Activated CD8-positive, alpha-beta memory T cell treated with anti-CD3 and anti-CD28 coated beads for 36 hours (primary cell): ENCODE measurements around the gene WEE1. TPM values are rescaled to one million over a fixed set of nuclear protein-coding genes. Genes with fewer than 3 reads are reported as not detected.
"Not testable (repeated sequence)": the region's sequence is repeated elsewhere in the genome, so short reads cannot be mapped to it uniquely, and the experiment has no call there.

ENCODE experiments used
- CTCF ChIA-PET: fragments of 350-600 bp; sonication (Branson Sonifier 250); formaldehyde crosslinking; loops from one replicate; lab custom pipeline; 2021; ENCODE audit warnings: antibody characterized with exemption; lab: Charles Lee
- POLR2A ChIA-PET: fragments of 350-600 bp; sonication (Branson Sonifier 250); formaldehyde crosslinking; loops from one replicate; lab custom pipeline; 2021; ENCODE audit warnings: antibody characterized with exemption; lab: Charles Lee
- total RNA-seq, 2 experiments: library from RNA; stranded (reverse); gene quantifications; one replicate each; pipeline ENCODE4 v1.2.3, GENCODE V29; 2021

The WEE1 gene
- 10 to 100 TPM; 54.3 to 61.1 TPM for total RNA-seq

DNA sequence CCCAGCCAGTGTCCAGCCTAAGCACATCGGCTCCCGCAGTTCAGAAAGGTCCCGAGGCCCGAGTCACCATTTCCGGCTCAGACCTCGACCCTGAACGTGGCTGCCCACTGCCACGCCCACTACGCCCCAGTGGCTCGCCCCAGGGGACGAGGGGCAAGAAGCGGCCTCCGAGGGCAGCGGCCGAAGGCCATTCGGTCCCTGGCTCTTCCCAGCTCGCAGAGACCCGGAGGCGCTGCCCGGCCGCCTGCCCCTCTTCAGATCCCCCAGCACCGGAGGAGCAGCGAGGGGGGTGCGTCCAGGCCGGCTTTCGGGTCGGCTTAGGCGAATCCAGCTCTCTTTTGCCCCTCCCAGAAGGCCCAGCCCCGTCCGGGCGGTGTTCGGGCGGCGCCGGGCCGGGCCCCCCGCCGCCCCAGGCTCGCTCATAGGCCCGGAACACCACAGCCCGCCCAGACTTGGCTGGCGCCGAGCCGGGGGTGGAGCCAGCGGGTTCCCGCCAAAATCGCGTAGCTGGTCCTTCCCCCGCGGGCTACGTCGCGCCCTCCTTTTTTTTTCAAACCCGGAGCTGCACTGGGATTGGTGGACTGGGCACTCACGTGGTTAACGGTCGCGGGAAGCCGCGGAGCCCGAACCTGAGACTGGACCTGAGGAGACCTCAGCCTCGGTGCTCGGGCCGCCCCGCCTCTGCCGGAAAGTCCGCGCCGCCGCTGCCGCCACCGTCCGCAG lies at the start of gene WEE1:
TSS of gene WEE1 (plus strand) at position 619 of the 723 bp plus-strand sequence. CDS start 264 bp downstream, outside the sequence.
- CTCF ChIA-PET = interaction anchor here (0.6 to 2.0 kb wide), 5 partner anchors 28 to 734 kb away, joined by 3 to 11 read pairs (median 6); no protein-coding TSS in a partner anchor
- POLR2A ChIA-PET = interaction anchor here (0.6 to 1.9 kb wide), 7 partner anchors 28 to 610 kb away, joined by 3 to 12 read pairs (median 9); partner anchors contain the start of gene ZNF143

DNA sequence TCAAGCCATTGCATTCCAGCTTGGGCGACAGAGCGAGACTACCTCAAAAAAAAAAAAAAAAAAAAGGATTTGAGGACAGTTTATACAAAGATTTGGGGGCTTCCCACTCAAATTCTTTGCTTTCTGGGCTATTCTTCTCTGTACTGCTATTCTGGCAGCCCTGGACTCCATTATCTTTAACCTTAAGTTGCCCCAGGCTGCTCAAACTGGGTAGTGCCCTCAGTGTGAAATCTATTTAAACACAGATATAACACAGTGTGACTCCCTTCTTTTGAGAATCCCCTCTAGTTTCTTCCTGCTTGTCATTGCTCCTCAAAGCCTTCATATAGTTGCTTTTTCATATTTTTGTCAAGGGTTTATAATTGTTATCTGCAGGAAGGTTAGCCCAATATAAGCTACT lies 49.5 kb upstream of the WEE1 start:
- ChIA-PET CTCF (no interaction called here), POLR2A (interaction anchor here (0.6 kb wide), 1 partner anchor 63 kb away, joined by 3 read pairs; the partner anchor contains the start of gene ZNF143)

DNA sequence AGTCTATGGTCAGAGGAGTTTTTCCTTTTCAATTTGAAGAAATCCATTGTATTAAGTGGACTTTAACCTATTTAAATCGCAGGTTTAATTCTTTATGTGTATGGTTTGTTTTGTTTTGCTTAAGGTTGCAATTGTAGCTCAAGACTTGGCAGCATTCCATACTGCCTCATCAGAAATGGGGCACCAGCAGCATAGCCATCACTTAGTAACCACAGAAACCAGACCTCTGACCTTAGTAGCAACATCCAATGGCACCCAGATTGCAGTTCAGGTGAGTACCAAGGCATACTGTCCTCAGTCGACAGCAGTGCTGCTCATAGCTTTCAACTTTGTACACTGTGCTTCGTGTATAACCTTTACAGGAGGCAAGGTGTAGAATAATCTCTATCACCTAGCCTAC lies 48.4 kb upstream of the WEE1 start:
- ChIA-PET POLR2A (no interaction called here), CTCF (interaction anchor here (1.3 kb wide), 1 partner anchor 10 kb away, joined by 4 read pairs; no protein-coding TSS in a partner anchor)

DNA sequence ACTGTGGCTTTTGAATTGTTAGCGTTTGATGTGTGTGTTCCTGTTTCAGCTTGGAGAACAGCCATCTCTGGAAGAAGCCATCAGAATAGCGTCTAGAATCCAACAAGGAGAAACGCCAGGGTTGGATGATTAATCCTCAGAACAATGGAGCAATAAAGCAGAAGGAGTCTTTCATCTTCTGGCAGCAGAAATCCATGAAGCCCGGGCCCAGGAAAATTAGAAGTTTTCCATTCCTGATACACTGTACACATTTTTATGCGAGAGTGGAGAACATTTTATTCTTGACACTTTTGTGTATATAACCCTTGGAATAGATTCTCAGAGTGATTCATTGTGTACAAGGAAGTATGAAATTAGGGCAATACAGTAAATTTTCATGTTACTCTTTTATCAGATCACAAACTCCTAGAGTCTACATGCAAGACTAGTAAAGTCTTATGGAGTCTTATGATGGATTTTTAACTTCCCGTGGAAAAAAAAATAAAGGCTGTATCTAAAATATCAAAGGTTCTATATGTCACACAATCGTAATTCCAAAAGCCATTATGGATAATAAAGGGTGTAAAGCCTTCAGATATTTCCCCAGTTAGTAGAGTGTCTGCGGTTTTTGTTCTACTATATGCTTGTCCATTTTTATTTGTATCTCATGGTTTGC lies 45.9 kb upstream of the WEE1 start:
- CTCF ChIA-PET = no interaction called here
- POLR2A ChIA-PET = no interaction called here

DNA sequence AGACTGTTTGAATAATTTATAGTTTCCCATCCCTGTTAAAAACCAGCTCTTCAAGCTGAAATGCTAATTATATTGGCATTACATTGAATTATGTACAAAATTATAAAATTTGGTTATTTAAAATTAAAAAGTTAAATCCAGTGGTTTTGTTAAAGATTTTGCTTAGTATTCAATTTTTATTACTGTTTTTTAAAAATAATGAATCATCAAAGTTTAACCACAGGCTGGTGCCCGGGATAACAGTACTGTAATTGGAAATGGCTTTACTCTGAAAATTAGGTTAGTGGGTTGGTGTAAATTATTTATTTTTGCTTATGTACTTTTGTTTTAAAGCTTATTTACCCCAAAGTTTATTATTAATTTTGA lies 45.4 kb upstream of the WEE1 start:
- POLR2A ChIA-PET = no interaction called here
- CTCF ChIA-PET = no interaction called here

DNA sequence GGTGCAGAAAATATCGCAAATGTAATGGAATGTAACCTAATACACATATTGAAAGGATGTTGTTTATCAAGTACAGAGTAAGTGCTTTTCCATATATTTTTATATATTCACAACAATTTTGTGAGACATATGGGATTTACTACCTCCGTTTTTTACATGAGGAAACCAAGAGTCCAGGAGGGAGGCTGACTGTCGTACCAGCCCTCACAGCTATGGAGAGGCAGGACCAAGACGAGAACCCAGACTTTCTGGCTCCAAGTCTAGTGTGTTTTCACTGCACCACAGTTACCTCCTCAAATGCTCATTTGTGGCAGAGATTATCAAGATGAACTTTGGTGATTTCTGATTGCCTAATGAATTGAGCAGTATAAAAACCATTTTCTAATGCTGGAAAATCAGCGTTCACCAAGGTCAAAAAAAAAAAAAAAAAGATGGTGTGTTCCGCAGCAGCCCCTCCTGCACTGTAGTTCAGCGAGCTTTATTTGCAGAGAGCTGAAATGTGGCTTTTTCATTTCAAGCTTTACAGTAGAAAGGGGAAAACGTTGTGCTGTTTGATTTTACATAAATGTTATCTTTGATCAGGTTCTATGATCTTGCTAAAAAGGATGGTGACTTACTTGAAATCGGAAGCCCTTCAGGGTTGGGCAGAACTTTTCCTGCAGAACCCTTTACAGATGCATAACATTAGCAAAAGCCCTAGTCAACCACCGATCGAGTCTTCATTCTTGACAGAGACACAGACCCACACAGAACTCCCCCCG lies 44.7 kb upstream of the WEE1 start:
- POLR2A ChIA-PET = no interaction called here

DNA sequence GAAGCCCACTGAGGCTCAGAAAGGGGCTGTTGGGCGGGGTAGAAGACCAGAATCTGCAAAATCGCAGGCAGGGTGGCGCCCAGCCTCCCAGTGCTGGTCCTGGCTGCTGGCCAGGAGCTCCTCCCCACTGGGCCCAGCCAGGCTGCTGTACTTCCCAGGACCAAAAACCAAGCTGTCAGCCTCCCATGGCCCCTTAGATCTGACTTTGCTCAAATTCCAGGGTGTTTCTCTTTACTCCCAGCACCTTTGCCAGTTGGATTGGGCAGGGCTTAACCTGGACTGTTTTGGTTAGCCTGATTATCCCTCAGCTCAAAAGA lies 44.2 kb upstream of the WEE1 start:
- POLR2A ChIA-PET = no interaction called here
- CTCF ChIA-PET = interaction anchor here (0.6 to 1.1 kb wide), 2 partner anchors 9 to 84 kb away, joined by 3 read pairs; no protein-coding TSS in a partner anchor

More for the DNA sequence above, 44.7 kb upstream of the WEE1 start:
- CTCF ChIA-PET = interaction anchor here (0.6 kb wide), 1 partner anchor 85 kb away, joined by 3 read pairs; no protein-coding TSS in a partner anchor

DNA sequence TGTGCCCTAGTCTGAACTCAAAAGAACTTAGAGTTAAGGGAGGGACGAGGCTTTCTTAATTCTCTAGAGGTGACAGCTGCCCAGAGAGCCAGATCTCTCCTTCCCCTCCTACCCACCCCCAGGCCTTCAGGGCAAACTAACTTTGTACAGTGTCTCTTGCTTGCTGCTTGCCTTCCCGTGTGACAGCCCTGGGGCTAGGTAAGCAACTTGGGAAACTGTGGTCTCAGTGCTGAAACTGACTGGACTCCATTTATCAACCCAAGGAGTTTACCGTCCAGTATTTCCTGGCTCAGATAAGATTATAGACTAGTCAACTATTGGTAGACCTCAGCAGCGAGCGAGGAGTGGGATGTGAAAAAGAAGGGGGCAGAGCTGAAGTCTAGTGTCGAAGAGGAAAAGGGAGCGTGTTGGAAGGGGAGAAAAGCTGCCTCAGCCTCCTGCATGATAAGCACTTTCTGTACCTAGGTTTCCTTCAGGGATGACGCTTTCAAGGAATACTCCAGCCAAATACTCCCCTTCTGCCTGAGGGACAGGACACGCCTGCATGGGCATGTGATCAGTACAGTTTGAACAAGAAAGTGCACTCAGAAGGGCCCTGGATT lies 43.3 kb upstream of the WEE1 start:
- CTCF ChIA-PET = interaction anchor here (1.1 kb wide), 1 partner anchor 8 kb away, joined by 3 read pairs; no protein-coding TSS in a partner anchor
- POLR2A ChIA-PET = no interaction called here

DNA sequence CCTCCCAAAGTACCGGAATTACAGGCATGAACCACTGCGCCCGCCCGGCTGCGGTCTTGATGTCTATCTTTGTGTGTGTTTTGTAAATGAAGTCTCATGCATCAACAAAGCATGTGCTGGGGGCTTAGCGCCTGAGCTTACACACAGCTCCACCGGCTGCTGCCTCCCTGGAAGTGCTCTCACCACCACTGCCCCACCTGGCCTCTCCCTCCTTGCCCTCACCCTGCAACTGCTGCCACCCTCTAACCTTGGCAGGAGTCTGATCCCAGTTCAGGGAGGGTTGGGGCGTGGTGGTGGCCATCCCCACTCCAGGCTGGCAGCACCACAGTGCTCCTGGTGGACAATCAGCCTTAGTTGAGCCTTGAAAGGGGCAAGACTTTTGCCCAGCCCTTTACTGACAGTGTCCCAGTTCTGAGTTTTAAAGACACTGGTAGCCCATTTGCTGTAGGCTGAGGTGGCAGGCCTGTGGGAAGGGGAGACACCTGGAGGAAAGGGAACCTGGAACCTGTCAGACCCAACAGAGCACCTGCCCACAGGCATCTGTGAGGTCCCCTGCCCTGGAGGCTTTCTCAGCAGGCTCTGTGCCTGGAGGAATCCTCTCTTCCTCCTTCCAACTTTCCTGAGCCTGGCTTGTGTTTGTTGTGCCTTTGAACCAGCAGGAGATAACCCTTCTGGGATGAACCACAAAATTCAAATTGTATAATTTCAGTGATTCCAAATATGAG lies 42.4 kb upstream of the WEE1 start:
- ChIA-PET POLR2A (no interaction called here), CTCF (no interaction called here)

DNA sequence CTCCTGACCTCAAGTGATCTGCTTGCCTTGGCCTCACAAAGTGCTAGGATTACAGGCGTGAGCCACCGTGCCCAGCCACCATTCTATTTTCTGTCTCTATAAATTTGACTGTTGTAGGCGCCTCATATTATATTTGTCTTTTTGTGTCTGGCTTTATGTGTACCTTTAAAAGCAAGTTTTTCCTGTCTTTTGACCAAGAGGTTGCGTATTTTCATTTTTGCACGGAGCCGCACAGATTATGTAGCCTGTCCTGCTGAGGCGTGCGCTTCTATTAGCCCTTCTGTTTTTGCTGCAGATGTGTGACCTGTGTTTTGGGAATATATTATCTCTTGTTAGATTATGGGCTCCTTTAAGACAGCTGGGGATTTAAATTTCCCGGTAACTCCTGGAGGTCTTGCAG lies 40.4 kb upstream of the WEE1 start:
- ChIA-PET POLR2A (interaction anchor here (0.7 to 0.8 kb wide), 2 partner anchors 16 to 29 kb away, joined by 3 to 5 read pairs; no protein-coding TSS in a partner anchor), CTCF (interaction anchor here (0.6 to 2.6 kb wide), 5 partner anchors 26 to 216 kb away, joined by 3 to 10 read pairs (median 5); no protein-coding TSS in a partner anchor)

DNA sequence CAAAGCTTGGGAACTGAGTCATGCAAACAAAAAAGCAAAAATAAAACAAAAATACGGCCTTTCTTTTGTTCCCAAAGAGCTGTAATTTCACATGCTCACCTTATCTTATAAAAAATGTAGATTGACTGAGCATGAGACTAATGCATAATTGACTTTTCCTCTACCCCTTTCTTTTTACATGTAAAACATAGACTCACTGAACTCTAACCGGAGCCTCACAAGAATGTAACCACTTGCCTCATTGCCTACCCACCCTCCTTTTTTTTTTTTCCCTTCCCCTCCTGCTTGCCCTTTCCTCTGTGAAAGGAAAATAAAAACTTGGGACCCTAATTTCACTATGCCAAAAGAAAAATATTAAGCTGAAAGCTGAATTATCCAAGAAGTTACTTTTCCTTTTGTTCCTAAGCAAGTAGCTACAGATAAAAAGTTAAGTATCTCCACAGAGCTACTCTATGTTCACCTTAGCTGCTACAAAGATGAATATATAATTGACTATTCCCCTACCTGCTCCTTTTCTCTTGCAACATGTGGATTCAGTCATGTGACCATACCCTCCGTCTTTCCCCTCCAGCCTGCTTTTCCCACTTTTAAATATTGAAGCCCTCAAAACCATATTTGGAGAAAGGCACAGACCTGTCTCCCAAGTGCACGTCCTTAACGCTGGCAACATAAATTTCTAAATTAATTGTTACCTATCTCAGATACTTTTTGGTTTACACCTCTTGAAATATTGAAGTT lies 39.6 kb upstream of the WEE1 start:
- ChIA-PET CTCF (interaction anchor here (0.6 to 2.9 kb wide), 13 partner anchors 24 to 750 kb away, joined by 3 to 28 read pairs (median 4); no protein-coding TSS in a partner anchor), POLR2A (interaction anchor here (0.7 to 1.9 kb wide), 3 partner anchors 17 to 79 kb away, joined by 3 to 8 read pairs (median 5); no protein-coding TSS in a partner anchor)

DNA sequence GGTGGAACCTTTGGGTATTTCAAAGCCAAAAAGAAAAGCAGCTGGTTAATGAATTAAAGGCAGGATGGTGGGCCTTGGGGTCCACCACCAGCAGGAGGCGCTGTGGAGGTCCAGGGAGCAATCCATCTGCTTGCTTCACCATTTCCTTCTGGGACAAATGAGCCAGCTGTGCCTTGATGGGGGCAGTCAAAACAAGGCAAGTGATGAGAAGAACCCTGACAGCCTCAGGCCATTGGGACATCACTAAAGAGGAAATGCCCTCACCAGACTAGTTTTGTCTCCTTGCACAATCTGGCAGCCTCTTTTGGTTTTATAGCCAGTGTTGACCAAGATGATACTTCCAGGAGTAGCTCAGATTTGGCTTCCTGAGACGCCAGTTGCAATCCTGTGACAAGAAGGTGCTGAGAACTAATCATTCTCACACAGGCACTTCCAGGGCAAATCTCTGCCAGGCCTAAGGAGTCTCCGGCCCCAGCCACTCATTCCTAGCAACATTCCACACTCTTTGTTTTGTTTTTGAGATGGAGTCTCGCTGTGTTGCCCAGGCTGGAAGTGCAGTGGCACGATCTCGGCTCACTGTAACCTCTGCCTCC lies 38.2 kb upstream of the WEE1 start:
- CTCF ChIA-PET = interaction anchor here (0.6 to 2.9 kb wide), 22 partner anchors 10 to 748 kb away, joined by 3 to 28 read pairs (median 4); partner anchors contain the start of gene WEE1
- POLR2A ChIA-PET = interaction anchor here (0.5 to 1.9 kb wide), 3 partner anchors 39 to 218 kb away, joined by 3 to 8 read pairs (median 4); no protein-coding TSS in a partner anchor

DNA sequence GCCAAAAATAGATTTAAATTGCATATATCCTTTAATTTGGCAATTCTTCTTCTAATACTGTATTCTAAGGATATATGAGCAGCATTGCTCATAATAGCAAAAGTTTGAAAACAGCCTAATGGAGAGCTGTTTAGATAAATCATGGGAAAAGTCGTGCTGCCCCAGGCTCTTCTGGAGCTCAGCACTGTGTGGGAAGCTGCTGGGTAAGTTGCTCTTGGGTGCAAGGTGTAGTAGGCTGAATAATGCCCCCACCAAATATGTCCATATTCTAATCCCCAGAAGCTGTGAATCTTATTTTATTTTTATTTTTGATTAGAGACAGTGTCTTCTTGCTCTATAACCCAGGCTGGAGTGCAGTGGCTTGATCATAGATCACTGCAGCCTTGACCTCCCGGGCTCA lies 34.9 kb upstream of the WEE1 start:
- ChIA-PET CTCF (interaction anchor here (0.6 to 1.3 kb wide), 4 partner anchors 9 to 1172 kb away, joined by 3 to 7 read pairs (median 4); no protein-coding TSS in a partner anchor), POLR2A (no interaction called here)

DNA sequence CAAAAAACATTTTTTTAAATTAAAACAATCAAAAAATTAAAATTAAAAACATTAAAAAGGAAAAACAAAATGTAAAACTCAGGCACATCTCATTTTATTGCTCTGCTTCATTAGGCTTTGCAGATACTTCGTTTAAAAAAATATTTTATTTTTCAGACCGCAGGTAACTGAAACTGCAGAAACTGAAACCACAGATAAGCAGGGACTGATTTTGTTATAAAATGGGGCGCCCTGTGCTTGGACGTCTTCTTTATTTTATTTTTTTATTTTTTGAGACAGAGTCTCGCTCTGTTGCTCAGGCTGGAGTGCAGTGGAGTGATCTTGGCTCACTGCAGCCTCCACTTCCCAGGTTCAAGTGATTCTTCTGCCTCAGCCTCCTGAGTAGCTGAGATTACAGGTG lies 24.3 kb upstream of the WEE1 start:
- POLR2A ChIA-PET = not testable (repeated sequence)

DNA sequence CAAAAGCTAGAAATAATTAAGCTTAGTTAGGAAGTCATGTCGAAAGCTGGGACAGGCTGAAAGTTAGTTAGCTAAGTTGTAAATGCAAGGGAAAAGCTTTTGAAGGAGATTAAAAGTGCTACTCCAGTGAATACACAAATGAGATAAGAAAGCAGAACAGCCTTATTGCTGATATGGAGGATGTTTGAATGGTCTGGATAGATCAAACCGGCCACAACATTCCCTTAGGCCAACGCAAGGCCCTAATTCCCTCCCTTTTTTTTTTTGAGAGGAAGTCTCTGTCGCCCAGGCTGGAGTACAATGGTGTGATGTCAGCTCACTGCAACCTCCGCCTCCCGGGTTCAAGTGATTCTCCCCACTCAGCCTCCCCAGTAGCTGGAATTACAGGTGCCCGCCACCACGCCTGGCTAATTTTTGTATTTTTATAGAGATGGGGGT lies 23.3 kb upstream of the WEE1 start:
- CTCF ChIA-PET = no interaction called here

More for the DNA sequence above, 24.3 kb upstream of the WEE1 start:
- CTCF ChIA-PET = not testable (repeated sequence)

DNA sequence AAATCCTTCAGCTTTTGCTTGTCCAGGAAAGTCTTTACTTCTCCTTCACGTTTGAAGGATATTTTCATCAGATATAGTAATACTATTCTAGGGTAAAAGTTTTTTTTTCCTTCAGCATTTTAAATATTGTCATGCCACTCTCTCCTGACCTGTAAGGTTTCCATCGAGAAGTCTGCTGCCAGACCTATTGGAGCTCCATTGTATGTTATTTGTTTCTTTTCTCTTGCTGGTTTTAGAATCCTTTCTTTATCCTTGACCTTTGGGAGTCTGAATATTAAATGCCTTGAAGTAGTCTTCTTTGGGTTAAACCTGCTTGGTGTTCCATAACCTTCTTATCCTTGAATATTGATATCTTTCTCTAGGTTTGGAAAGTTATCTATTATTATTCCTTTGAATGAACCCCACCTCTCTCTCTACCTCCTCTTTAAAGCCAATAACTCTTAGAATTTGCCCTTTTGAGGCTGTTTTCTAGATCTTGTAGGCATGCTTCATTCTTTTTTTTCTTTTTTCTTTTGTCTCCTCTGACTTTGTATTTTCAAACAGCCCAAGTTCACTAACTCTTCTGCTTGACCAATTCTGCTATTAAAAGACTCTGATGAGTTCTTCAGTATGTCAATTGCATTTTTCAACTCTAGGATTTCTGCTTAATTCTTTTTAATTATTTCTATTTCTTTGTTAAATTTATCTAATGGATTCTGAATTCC lies 12.0 kb upstream of the WEE1 start:
- ChIA-PET CTCF (no interaction called here), POLR2A (no interaction called here)

More for the DNA sequence above, 23.3 kb upstream of the WEE1 start:
- POLR2A ChIA-PET = interaction anchor here (0.5 kb wide), 1 partner anchor 77 kb away, joined by 8 read pairs; no protein-coding TSS in a partner anchor
